Measurements from ENCODE around the gene CEP19.
A peak's percentile ranks its signal among the peaks of the same experiment; 100 is the strongest.

The CEP19 gene

GRCh38 chr3:196708467-196708866, 3.6 kb downstream of the CEP19 start:
- no peak for DNase-seq (ENCODE audit: low spot score)

DNA sequence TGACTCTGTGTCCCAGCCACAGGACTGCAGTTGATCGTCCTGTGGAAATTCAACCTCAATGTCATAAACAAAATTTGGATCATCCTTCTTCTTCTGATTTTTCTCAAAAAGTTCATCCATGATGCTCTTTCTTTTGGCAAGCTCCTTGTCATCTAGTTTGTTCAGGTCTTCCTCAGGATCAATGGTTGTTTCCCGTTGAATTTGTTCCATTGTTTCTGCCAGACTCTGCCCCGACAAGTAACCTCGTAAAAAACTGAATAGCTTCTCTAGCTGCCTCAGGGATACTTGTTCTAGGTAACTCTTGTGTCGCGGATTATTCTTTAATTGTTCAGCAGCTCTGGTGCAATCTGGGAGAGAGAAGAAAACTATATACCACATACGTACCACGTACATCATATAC, 4.5 kb downstream of the CEP19 start:
- DNase-seq (ENCODE audit: low spot score) = no peak

DNA sequence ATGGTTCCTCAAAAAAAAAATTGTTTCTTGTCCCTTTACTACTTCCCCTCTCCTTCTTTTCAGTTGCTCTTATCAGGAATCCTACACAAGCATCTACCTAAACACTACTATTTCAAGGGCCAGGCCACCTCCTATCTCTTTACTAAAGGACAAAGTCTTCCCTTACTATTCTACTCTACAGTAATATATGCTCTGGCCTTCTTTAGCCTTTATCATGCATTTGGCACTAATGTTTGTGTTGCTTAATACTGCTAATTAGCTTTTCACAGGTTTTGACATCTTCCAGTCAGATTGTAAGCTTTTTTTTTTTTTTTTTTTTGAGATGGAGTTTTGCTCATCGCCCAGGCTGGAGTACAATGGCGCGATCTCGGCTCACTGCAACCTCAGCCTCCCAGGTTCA, 5.3 kb downstream of the CEP19 start:
- DNase-seq (ENCODE audit: low spot score) = no peak

DNA sequence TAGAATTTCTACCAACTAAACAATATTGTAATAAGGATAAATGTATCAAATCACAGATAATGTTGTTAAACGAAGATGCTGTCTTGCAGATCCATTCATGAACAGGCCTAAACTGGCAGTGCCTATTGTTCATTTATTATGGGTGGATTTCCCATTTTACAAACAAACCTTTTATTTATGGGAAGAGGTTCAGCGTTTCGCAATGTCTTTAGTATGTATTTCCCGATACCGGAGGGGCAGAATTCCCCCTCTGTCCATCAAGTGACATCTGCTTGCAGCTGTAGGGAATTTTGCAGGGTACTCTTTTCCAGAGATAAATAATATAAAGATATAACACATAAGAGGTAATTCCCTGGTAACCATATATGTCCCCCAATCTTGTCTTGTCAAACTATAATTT, 5.7 kb downstream of the CEP19 start:
- DNase-seq (ENCODE audit: low spot score) = no peak

DNA sequence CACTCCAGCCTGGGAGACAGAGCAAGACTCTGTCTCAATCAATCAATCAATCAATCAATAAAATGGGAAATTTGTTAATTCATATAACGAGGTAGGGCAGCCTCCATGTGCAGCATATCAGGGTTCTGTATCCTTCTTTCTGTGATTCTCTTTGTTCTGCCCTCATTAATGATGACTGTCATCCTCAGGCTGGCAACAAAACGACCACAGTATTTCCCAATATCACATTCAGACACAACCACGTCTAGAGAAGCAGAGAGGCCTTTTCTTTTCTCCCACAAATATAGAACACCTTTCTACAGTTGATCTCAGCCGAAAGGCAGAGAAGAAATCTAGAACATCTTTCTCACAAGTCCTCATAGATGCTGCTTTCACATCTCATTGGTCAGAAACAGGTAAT, 11.2 kb downstream of the CEP19 start:
- DNase-seq (ENCODE audit: low spot score) = no peak

DNA sequence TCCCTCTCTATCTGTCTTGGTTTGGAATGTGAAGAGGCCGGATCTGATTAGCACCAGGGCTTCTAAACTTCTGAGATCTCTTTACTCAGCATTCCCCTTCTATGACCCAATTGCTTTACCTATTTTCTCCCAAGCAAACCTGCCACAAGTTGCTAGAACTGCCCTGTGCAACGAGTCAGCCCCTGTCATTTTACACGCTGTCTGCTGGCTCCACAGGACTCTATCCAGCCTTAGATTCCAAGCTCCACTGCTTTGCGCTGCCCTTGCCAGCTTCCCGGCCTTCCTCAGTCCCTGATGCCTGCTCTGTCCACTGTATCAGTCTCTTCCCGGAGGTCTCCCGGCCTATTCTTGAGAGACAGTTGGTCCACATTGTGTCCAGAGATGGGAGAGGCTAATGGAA, 12.3 kb downstream of the CEP19 start:
- no peak for DNase-seq (ENCODE audit: low spot score)

- DNase-seq (ENCODE audit: low spot score) = no peak
Observed at GRCh38 chr3:196697270-196697669, 14.8 kb downstream of the CEP19 start.

DNA sequence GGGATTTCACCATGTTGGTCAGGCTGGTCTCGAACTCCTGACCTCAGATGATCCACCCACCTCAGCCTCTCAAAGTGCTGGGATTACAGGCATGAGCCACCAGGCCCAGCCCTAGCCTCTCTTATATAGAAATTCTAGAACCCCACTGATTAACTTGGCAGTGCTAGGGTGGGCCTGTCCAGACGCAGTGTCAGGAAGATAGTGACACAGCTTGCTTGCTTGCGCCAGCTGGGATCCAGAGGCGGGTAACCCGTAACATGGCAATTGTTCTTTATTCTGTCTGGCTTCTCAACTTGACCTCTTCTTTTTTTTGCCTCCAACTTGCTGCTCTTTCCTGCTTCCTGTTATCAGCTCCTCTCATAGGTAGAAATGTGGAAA, 16.2 kb downstream of the CEP19 start:
- DNase-seq (ENCODE audit: low spot score) = no peak

GRCh38 chr3:196694941-196695848, 16.9 kb downstream of the CEP19 start:
- no peak for DNase-seq (ENCODE audit: low spot score)

DNA sequence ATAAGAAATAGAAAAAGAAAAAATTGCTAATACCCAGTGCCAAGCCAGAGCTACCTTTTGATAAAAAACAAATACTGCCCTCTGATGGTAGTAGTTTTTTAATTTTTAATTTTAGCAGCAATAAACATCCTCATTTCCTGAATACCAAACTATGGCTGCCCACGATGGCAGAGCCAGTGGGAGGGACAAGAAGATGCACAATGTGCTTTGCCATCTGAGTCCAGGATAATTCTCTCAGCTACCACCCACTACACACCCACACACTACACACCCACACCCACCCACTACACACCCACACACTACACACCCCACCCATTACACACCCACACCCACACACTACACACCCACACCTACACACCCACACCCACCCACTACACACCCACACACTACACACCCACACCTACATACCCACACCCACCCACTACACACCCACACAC, 17.8 kb downstream of the CEP19 start:
- DNase-seq (ENCODE audit: low spot score) = peak; percentile 58

DNA sequence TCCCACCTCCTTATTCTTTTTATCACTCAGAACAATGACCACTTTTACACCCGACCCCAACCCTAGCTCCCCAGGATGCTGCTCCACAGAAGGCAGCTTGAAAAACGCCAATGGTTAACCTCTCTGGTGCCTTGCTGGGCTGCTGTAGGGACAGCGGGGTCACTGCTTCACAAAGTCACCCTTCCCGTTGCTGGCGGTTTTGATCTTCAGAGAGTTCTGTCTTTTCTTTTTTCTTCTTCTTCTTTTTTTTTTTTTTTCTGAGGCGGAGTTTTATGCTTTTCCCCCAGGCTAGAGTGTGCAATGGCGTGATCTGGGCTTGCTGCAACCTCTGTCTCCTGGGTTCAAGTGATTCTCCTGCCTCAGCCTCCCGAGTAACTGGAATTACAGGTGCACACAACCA, 20.7 kb downstream of the CEP19 start:
- no peak for DNase-seq (ENCODE audit: low spot score)

DNA sequence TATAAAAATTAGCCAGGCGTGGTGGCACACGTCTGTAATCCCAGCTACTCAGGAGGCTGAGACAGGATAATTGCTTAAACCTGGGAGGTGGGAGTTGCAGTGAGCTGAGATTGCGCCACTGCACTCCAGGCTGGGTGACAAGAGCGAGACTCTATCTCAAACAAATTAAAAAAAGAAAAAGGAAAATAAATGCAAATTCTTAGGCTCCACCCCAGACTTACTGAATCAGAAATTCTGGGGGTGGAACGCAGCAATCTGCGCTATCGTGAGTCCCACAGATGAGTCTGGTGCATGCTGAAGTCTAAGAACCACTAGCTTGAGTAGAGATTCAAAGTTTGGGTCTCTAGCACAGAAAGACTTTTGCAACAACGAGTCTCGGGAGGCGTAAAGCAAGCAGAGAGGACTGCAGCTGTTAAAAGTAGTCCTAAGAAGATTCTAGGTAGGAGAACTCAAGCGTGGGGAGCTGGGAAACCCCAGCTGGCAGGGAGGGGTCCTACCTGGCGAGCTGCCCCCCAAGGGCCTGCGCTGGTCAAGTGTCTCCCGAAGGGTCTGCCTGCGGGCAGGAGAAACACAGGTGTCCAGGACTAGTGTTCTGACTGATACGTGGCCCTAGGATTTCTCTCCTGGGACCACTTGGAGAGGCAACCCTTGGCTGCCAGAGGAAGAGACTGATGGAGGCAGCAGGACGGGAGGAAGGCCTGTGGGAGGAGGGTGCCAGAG, 21.9 kb downstream of the CEP19 start:
- DNase-seq (ENCODE audit: low spot score) = no peak

- DNase-seq (ENCODE audit: low spot score) = no peak
Observed at GRCh38 chr3:196688349-196688748, 23.7 kb downstream of the CEP19 start.

GRCh38 chr3:196686436-196686835, 25.6 kb downstream of the CEP19 start:
- no peak for DNase-seq (ENCODE audit: low spot score)

DNA sequence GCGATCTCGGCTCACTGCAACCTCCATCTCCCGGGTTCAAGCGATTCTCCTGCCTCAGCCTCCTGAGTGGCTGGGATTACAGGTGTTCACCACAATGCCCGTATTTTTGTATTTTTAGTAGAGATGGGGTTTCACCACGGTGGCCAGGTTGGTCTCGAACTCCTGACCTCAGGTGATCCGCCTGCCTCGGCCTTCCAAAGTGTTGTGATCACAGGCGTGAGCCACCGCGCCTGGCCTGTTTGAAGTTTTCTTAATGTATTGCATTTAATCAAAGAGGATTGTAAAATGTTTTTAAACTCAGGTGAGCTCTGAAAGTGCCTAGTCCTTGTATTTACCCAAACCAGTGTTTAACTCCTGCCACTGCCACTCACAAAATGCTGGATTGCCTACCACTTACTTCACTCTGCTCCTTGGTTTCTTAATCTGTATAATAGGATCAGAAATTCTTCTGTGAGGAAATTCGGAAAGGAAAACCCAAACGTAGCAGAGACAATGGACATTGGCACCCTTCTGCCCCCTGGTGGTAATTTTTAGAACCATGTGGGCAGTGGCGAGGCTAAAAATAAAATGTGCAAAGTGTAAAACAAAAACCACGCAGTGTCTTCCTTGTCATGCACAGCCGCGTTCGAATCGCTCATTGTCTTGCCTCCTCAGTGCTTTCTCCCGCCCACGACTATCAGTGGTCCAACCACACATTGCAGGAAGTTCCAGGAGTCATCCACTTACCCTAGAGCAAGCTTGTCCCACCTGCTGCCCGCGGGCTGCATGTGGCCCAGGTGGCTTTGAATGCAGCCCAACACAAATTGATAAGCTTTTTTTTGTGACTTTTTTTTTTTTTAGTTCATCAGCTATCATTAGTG, 27.3 kb downstream of the CEP19 start:
- peak; percentile 64 for DNase-seq (ENCODE audit: low spot score)

DNA sequence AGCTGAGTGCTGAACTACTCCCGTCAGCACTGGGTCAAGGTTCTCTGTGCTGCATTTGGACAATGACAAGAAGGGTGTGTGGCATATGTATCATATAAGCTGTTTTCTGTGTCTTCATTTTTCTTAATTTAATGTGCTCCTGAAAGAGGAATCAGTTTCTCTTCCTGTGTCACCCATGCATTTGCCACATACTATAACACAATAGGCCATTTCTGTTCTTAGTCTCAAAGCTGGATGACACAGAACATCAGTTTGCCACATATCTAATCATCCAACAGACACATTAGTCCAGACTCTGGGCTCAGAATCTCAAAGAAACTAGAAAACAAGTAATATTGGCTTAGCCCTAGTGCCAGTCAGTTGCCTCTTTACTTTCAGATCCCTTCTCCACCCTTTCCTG, 34.1 kb downstream of the CEP19 start:
- DNase-seq (ENCODE audit: low spot score) = no peak

DNA sequence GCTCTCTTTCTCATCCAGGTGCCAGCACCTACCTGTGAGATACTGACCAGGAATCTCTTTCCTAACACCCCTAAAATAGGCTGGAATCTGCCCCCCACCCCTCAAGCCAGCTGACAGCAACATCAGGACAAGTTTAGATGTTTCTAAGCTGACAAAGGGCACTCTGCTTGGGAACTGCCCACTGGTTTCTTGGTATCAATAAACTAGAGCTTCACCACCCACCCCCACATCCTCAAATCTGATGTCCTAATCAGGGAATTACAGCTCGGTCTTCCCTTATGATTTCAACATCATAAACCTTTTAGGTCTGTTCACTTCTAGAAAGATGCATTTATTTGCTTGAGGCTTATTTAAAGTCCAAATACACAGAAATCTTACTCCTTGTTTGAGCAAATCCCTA, 34.7 kb downstream of the CEP19 start:
- no peak for DNase-seq (ENCODE audit: low spot score)

GRCh38 chr3:196673632-196674031, 38.4 kb downstream of the CEP19 start:
- no peak for DNase-seq (ENCODE audit: low spot score)

GRCh38 chr3:196670339-196670738, 41.7 kb downstream of the CEP19 start:
- DNase-seq (ENCODE audit: low spot score) = no peak

- DNase-seq (ENCODE audit: low spot score) = no peak
Observed at GRCh38 chr3:196667056-196667825, 44.8 kb downstream of the CEP19 start.

DNA sequence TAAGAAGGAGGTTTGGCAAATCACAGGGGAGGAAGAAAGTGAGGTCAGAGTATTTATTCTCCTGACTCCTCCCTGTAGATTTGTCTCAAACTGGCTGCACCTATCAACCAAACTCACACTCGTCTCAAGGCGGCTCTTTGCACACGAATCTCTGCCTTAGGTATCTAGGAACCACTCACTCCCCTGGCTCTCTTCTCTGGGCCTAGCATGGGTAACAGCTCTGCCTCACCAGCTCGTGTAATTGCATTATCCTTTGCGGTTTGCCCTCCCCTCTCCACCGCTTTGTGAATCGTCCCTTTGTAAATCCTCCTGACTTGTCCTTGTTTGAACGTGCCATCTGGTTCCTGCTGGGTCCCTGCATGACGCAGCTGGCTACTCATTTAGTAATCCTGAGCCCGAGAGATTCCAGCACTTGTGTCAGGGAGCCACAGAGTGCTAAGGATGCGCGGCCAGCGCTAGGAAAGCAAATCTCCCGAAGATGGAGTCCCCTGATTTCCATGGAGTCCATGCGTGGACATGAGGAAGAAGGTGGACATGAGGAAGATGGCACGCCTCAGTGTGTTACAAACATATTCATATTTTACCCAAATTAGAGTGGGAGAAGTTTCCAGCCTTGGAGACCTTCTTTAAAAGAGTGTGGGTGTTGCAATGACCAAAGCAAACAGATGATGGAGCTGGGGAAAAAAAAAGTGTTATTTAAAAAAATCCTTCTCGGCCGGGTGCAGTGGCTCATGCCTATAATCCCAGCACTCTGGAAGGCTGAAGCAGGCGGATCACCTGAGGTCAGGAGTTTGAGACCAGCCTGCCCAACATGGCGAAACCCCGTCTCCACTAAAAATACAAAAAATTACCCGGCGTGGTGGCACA, 45.8 kb downstream of the CEP19 start:
- no peak for DNase-seq (ENCODE audit: low spot score)

Measured in germinal center (tissue), 1 donor.